GM19351 (cell line): ENCODE measurements around the gene SLC24A3.

Experiments used
- ATAC-seq: cut with Tn5 transposase; IDR thresholded peaks from one replicate; pipeline ENCODE4 v1.9.1; 2021; ENCODE audit warnings: mild to moderate bottlenecking, moderate library complexity; ENCODE audit not compliant: unreplicated experiment

The SLC24A3 gene

DNA sequence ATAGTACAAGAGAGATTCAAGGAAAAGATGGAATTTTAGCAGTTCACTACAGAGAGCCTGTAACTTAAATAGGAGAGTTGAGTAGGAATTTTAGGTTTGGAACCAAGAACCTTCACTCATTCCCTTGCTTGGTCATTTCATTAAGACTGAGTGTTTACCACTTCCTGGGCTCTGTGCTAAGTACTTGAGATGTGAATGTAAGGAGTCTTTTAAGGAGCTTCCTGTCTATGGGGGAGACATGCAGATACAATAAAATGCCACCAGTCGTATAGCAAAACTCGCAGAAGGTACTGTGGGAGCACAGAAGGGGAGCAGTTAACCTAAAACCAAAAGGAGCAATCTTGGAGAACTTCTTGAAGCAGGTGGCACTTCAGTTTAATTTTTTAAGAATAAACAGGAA is 204.2 kb downstream of the SLC24A3 start:
- no peak for ATAC-seq

DNA sequence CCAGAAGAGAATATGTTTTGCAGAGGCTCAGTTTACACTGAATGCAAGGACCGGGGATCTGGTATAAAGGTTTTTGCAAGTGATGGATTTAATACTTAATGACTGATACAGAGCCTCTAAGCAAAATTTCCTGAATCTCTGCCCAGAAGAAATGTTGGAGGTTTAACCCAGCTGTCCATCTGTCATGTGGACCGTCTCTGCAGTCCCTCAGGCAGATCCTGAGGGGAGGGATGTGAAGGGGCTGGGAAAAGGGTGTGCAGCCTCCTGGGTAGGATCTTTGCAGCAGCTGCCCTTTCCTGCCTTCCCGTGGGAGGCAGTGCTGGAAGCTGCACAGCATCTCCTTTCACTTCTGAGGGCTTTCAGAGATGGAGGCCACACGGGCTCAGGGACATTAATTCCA is 207.0 kb downstream of the SLC24A3 start:
- ATAC-seq, result no peak

DNA sequence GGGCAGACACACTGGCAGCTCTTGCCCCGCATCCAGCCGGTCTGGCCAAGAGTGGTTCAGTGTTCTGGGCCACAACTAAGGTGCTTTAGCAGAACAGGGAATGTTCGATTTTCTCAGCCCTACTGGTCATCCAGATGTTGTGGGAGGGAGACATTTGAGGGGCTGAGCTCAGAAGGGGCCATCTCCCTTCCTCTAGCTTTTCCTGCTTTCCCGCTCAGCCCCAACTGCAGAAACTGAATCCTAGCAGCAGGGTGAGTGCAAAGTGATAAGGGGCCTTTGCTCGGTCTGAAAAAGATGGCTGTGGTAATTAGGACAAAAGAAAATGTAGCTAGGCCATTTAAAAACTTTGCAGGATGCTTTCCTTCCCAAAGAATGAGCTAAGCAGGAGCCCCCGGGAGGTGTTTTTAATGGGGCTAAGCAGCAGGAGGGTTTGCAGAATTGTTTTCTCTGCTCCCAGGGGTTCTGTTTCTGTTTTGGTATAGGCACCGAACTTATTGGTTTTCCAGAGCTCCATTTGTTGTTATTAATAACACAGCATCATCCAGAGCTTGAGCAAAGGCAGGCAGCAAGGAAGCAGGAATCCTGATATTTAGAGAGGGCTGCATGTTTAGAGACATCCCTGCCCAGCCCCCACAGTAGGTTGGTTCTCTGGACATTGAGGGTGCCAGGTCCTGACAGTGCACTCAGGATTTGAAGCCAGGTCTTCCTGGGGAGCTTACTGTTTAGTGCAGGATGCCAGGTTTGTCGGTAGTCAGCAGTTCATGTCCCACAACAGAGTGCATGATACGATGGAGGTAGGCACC is 210.9 kb downstream of the SLC24A3 start:
- ATAC-seq, result no peak

DNA sequence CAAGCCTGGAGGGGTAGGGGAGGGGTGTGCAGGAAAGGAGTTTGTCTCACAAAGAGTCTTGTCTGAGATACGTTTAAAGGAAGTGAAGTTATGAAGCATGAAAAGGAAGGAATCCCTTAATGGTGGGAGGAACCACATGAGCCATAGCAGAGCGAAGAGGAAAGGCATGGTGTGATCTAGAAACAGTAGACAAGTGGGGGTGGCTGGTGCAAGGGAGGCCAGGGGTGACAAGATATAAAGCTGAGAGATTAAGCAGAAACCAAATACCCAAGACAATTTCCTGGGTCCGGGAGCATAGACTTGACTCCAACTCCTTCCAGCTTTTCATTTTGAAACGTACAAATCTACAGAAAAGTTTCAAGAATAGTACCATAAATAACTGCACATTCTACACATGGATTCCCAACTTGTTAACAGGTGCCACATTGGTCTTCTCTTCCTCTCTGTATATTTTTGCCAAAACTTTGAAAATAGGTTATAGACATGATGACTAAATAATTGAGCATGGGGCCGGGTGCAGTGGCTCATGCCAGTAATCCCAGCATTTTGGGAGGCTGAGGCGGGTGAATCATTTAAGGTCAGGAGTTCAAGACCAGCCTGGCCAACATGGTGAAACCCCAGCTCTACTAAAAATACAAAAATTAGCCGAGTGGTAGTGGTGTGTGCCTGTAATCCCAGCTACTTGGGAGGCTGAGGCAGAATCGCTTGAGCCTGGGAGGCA is 211.6 kb downstream of the SLC24A3 start:
- no peak for ATAC-seq

DNA sequence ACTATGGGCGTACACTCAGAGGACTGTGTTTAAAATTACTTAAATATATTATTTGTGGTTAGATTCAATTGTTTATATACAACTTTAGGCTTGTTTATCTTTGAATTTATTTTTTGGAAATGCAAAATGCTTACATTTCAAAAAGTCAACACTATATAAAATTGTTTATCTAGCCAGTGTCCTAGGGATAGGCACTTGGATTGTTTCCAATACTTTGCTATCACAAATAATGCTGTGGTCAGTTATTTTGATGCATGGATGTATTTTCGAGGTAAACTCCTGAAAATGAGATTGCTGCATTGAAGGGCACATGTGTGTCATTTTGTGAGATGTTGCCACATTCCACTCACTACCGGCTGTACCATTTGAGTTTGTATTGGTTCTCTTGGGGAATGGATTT is 213.9 kb downstream of the SLC24A3 start:
- ATAC-seq, result no peak

DNA sequence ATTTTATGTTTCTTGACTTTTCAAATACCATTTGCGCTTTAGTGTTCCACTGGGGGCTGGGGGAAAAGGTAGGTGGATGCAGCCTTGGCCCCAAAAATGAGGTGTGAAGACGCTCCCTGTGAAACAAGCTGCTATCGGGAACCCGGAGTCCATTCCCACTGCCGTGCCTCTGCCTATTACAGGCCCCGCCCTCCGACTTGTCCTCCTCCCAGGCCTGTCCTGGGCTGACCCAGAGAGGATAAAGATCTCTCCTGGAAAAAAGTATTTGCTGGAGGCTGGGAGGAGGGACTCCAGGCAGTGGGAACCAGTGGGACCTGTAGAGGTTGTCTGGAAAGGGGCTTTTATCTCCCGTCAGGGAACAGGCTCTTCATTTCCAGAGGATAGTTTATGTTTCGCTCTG is 215.0 kb downstream of the SLC24A3 start:
- no peak for ATAC-seq

DNA sequence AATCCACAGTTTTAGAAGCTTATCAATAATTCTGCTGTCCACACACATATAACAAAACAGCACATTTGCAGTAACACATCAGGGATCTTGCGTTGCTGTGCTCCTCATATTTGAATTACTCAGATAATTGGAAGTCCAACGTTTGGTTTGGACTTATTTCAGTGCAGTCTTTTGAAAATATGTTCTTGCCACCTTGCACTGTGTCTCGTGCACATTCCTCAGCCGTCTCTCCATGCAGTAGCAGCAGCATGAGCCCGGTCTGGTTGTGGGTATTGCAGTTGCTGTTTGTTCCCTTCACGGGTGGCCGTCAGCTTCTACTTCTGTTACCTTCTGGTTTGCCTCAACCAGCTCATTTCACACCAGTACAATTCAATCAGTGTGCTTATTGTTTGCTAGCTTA is 215.5 kb downstream of the SLC24A3 start:
- no peak for ATAC-seq

DNA sequence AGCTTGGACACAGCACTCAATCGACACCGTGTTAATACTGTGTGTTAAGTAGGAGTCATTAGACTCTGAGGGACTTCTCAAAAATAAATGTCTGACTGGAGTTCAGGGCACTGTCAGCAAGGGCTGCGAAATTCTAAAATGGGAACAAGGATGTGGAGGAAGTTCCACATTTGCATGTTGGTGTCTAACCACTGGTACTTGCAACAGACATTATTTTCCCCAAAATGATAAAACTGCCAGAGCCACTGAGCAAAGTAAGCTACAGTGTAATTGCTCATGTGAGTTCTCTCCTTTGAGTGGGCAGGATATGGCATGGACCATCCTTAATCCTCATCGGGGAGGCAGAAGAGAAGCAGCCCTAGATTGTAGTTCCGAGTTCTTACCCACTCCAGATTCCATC is 215.9 kb downstream of the SLC24A3 start:
- no peak for ATAC-seq

DNA sequence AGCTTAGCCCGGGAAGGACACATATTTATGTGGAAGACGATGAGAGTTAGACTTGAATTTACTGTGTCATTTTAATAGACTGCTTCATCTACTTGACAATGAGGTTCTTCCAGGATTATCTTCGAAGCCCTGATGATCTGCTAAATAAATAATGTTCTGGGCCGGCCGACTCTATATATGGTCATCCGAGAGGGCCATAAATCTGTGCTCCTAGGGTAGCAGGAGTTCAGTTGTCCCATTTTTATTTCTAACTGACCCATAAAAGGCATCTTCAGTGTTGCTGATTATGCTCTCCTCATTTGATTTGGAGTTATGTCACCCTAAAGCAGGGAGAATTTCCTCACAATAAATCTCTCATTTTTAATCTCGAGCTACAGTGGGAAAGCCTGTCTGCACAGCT is 217.1 kb downstream of the SLC24A3 start:
- no peak for ATAC-seq

DNA sequence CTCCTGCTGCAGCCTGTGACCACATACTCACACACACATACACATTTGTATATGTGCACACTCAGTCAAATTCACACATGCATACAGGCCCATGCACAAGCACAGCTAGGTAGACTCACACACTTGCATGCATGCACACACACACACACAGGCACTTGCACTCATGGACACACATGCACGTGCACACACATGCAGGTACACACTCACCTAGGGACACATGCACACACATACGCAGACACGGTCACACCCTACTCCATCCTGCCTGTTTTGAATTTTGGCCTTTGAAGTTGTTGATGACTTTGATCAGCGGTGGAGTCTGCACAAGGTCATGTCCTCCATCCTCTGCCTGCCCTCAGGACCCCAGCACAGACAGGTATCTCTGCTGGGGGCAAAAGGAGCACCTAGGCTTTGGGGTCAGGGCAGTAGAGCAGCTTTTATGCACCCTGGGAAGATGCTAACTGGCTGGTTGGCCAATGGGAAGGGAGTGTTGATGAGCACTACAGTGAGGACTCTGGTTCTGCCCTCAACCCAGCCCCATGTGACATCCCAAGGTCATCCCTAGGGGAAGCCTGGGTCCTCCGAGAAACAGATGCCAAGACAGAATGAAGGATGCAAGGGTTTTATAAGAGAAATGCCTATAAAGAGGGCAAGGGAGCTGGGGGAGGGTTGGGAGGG is 218.3 kb downstream of the SLC24A3 start:
- no peak for ATAC-seq

DNA sequence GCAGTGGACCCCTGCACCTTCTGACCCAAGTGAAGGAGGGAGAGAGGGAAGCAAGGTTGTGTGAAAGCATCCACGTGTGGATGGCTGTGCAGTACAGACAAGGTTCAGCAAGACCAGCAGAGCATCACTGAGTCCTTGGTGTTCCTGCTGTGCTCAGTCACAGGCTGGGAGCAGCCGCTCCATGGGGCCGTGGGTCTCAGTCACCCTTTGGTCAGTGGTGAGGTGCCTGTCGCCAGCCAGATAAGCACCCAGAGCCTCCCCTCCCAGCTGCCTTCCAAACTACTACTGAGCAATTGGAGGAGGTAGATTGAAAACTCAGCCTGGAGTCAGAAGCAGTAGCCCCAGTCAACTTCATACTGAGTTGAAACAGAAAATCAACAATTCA is 218.9 kb downstream of the SLC24A3 start:
- no peak for ATAC-seq

DNA sequence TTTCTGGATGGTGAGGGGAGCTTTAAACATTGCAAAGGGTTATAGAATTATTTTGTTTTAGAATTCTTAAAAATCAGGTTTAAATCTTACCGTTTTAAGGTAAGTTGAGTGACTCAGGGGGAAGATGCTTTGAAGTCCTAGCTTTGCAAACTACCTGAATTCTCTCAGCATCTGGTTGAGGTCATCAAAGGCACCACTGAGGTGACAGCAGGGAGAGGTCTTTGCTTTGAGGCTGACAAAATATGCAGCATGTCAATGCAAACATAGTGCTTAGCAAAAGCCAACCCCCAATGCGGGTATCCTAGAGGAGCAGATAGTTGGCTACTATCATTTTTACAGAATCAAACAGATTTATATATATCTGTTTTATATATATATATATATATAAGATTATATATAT is 219.5 kb downstream of the SLC24A3 start:
- no peak for ATAC-seq

DNA sequence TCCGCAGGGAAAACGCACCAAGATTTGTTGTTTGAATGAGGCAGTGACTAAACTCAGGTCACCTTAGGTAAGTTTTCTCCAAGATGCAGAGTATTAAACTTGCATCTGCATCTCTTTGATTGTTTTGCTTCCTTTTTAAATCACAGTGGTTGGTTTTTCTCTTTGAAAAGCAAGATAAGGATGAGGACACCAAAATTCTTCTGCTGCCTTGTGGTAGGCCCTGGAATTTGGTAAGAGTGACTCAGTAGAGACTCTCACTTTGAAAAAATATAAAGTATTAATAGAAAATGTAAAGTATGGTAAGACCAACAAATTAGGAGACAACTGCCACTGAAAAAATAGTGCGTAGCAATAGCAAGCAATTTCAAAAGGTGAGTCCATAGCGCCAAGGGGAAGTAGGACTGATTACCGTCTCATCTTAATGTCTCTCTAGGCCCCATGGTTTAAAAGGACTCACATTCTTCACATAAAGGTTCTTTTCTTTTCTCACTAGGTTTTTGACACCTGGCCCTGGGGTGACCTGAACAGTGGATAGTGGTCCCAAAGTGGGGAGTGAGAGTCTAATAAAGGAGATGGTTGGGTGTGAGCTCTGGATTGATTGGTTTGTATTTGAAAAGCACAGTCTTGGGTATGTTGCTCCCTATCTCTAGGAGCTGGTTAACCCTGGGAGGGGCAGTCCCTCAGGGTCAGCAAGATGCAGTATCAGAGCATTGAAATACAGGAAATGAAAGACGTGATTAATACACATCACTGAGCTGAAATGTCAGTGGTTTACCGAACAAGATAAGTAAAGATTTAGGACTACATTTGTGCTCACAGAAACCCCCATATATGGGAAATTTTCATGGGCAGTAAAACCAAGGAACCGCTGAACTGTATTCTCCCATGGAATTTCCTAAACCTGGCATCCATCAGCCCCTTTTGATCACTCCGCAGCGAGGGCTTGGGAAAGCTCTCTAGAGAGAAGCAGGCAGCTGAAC is 221.2 kb downstream of the SLC24A3 start:
- ATAC-seq, result peak; percentile 67

DNA sequence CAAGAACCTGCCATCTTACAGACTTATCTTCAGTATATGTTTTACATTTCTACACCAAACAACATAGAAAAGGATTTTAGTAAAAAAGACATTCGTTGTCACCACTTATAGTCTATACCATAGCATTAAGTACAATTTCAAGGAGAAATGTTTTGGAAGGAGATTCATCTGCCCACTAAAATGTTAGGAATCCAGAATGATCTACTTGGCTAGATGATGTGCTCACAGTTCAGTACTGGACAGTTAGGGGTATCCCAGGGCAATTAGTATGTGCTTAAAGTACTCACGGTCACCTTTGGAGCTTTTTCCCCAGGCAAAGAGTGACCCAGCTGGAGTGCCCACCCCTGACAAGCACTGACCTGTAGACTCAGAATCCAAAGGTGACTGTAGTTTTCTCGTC is 222.9 kb downstream of the SLC24A3 start:
- no peak for ATAC-seq

DNA sequence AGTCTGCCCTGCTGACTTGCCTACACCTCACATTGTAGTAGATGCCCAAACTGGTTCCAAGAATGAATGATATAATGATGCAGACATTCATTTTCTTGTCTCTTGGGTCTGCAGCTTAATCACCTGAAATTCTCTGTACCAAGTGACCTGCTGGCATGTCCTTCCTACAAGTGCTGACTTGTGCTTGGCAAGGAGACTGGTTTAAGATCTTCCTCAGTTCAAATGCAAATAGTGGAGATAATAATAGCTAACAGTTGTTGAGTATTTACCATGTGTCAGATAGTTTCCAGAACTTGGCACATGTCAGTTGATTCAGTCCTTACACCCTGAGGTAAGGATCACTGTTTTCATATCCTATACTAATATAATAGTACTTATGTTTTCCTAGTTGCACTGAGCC is 223.4 kb downstream of the SLC24A3 start:
- ATAC-seq, result no peak

DNA sequence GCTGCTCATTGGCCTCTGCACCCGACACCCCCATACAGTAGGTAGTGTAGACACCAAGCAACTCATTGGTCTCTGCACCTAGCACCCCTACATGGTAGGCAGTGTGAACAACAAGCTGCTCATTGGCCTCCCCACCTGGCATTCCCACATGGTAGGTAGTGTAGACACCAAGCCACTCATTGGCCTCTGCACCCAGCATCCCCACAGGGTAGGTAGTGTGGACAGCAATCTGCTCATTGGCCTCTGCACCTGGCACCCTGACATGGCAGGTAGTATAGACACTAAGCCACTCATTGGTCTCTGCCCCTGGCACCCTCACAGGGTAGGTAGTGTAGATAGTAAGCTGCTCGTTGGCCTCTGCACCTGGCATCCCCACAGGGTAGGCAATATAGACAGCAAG is 226.0 kb downstream of the SLC24A3 start:
- ATAC-seq, result no peak

DNA sequence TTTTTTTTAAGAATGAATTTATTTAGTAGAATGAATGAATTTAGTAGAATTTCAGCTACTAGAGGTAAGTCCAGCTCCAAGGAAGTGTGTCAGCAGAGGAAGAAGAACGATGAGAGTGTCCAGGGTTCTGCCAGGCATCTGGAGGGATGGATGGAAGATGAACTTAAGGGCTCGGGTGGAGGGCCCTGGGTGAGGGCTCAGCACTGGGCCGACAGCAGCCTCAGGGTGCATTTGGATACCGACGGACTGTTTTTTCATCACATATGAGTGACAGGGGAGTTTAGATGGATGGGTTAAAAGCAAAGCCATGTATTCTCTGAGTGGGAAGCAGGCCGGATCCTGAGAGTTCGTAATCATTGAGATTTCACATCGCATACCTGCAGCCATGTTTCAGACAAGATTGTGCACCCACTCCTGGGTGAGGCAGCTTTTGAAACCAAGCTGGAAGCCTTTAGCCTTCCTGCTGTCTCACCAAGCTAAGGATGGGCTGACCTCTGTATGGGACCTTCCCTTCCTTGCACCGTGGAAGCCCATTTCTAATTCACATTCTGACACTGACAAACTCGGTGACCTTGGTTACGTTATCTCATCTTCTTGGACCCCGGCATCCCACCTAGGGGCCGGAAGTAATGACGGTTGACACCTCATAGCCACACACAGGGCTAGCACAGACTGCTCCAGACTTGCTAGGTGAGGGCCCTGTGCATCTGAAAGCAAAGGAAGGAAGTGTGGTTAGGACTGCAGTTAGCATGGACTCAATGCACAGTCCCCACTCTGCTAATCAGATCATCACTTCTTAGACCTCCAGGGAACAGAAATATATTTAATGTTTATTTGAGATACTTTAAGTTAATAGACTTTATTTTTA is 228.5 kb downstream of the SLC24A3 start:
- peak; percentile 51 for ATAC-seq

DNA sequence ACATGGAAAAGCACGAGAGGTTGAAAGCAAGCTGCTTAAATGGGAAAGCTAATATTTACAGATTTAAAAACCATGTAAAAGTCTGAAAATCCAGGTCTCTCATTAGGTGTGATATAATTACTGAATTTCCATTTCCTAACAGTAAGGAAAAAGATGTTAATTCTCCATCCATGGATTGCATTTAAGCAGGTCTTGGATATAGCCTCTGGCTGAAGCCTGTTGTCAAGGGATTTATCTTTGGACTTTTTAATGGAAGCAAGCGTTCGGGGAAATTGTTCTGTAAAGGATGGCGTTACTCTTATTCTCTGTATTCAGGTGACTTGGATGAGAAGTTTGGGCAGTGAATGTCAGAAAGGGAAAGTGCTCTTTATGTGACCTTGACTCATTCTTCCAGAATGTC is 233.8 kb downstream of the SLC24A3 start:
- ATAC-seq, result no peak

DNA sequence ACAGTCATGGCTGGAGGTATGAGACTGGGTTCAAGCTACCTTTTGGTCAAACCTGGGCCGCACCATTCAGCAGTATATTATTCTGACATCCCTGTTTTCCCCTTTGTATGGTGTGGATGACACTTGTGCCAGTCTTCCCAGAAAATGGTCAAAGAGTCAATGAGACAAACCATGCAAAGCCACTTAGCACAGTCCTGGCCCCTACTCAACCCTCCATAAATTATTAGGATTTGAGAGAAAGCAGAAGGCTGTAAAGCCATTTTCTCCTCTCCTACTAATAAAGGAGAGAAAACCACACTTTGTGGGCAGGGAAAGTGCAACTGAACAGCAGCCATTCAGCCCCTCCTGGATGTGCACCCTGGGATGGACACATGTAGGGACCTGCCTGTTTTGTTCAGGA is 236.2 kb downstream of the SLC24A3 start:
- no peak for ATAC-seq

DNA sequence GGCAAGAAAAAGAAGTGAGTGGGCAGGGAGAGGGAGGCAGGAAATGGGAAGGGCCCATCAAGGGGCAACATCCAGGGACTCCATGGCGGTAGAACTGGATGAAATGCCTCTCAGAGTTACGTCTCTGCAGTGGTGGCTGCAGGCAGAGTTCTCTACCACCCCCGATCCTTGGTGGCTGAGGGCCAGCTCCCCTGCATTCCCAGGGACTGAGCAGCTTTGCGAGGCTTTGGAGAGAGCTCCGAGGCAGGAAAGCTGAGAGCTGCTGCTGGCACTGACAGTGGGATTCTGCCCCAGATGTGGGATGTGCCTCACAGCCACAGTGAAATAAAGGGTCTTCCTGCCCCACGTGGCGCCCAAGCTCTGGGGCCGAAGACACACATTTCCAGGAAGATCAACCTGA is 236.6 kb downstream of the SLC24A3 start:
- ATAC-seq, result no peak
